Ovary (tissue), 9 donors: Measurements from ENCODE around the gene NPAS3. TPM values are rescaled to one million over a fixed set of nuclear protein-coding genes. Genes with fewer than 3 reads are reported as not detected.

Source experiments
- DNase-seq, 5 donors: peaks; one replicate each; pipeline ENCODE4 v3.0.0-alpha.2; 2019 to 2020
- H3K27ac ChIP-seq, 2 donors: fragments of 200-600 bp; one replicate each; pipeline versions ENCODE4 v1.5.1 to v1.8.0; 2019 to 2022
- H3K27me3 ChIP-seq: fragments of 200-600 bp; one replicate; pipeline ENCODE4 v1.8.0; 2022
- H3K36me3 ChIP-seq: fragments of 200-600 bp; sonication (generic); one replicate; pipeline ENCODE4 v1.5.1; 2019
- H3K4me1 ChIP-seq: one replicate; pipeline ENCODE4 v1.8.1; 2013; ENCODE audit warnings: mild to moderate bottlenecking, moderate library complexity; ENCODE audit not compliant: insufficient read depth
- H3K4me3 ChIP-seq: fragments of 200-600 bp; sonication (generic); one replicate; pipeline ENCODE4 v1.5.1; 2017
- H3K9me3 ChIP-seq, 2 donors: fragments of 200-600 bp in 1 of 2; sonication (generic) in 1 of 2; one replicate each; pipeline versions ENCODE4 v1.5.1 to v1.8.1; 2013 to 2019; ENCODE audit warnings: mild to moderate bottlenecking in 1 of 2, moderate library complexity in 1 of 2
- CTCF ChIP-seq, 3 donors: fragments of 450-650 bp in 2 of 3; fragments of 200-600 bp in 1 of 3; IDR thresholded peaks; one replicate each; pipeline versions ENCODE4 v1.5.1 to v1.8.0; 2016 to 2022; ENCODE audit warnings: antibody characterized with exemption in 3 of 3, mild to moderate bottlenecking in 1 of 3
- EP300 ChIP-seq: sonication (generic); formaldehyde crosslinking; IDR thresholded peaks from one replicate; pipeline ENCODE4 v1.6.1; 2017; ENCODE audit warnings: antibody characterized with exemption
- POLR2A ChIP-seq: fragments of 450-650 bp; IDR thresholded peaks from one replicate; pipeline ENCODE4 v1.6.1; 2017; ENCODE audit warnings: antibody characterized with exemption, mild to moderate bottlenecking, moderate library complexity
- WGBS, 3 donors: extraction: QIAGEN DNeasy Blood & Tissue Kit in 1 of 3; methylation state at CpG; one replicate each; pipeline versions ENCODE4 v1.1.5 to v1.1.7; 2013 to 2017; 5-methylcytosine and 5-hydroxymethylcytosine counted together
- intact Hi-C, 4 donors: fragments of 100-400 bp; cut with DNase I; formaldehyde crosslinking; loops; one replicate each; pipeline versions ENCODE4 v1.11.0 to v1.15.1; 2022 to 2023
- polyA plus RNA-seq, 2 donors: library from polyadenylated mRNA; stranded (reverse); fragments of 200-250 nt in 1 of 2; fragments of 350-450 nt in 1 of 2; fragmentation: Illumina TruSeq in 1 of 2; extraction: RNeasy Lipid Tissue Mini Kit (QIAGEN cat#74804) in 1 of 2; gene quantifications; one replicate each; pipeline ENCODE4 v1.2.3, GENCODE V29; 2013 to 2014
- total RNA-seq, 7 donors: library from RNA; depleted of rRNA in 2 of 7; stranded (reverse); fragments of >200 nt in 2 of 7; fragmentation: NEBNext Ultra II Directional in 3 of 7; extraction: Animal tissue kit (Norgen Biotek cat#: 25700) in 3 of 7; gene quantifications; one replicate each; pipeline versions ENCODE4 v1.1.0 to v1.2.4, GENCODE V29; 2016 to 2023
- donor health status: DM: no; HTN: no; CAD: no; lungs with moderate emphysema.
- donor health status: DM: no; HTN: no; CAD: no.
- donor health status: Bipolar disorder and iron deficiency.
- donor health status: DM: yes; HTN: yes; CAD: no.
- donor health status: DM: no; HTN: no; CAD: no.
- donor health status: DM: yes; HTN: yes; CAD: no.

NPAS3 gene
- total and polyA plus RNA-seq, 9 donors, result 1.9 to 15.4 (median 11.4) TPM

DNA sequence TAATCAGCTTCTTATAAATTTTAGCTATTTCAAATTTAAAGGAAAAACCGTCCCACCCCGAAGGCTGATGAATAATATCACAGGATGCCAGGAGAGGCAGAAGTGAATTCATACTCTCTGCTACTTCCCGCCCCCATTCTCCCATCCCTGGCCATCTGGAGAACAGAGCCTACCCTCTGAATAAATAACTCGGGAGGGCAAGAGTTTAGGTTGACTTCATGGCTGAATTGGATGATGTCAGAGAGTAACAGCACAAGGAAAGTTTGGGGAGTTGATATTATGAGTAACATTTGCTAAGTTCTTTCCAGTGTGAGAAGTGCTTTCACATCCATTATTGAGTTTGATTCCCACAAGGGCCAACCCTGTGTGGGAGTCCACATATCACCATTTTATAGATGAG, 770.6 kb downstream of the NPAS3 start:
- H3K4me1 ChIP-seq, result no peaks in the 10 kb centered on the region
- DNase-seq, result no peak
- no peak overlapping the region for H3K4me3 ChIP-seq
- no peak overlapping the region for H3K27ac ChIP-seq
- no peaks in the 10 kb centered on the region for H3K27me3 ChIP-seq
- H3K36me3 ChIP-seq, result no peaks in the 10 kb centered on the region
- H3K9me3 ChIP-seq, result no peaks in the 10 kb centered on the region
- intact Hi-C loops, result no loop called here
- TF ChIP-seq CTCF (IDR thresholded peaks at IDR 0.05), result no peak
- no peak for TF ChIP-seq EP300
- TF ChIP-seq POLR2A, result no peak
- 83 to 92% (median 91%) methylated on average over 4 of the region's 4 CpGs for WGBS, 3 donors

- no peak for DNase-seq
- Histone ChIP-seq H3K4me1 (no peaks in the 10 kb centered on the region), H3K4me3 (no peak overlapping the region), H3K36me3 (no peaks in the 10 kb centered on the region), H3K9me3 (no peaks in the 10 kb centered on the region), H3K27ac (no peak overlapping the region), H3K27me3 (no peaks in the 10 kb centered on the region)
- intact Hi-C loops, result no loop called here
- TF ChIP-seq POLR2A (no peak), EP300 (no peak), CTCF (IDR thresholded peaks at IDR 0.05) (no peak)
- WGBS, 3 donors, result 87 to 95% (median 89%) methylated on average over 3 of the region's 3 CpGs
Measured at GRCh38 chr14:33709711-33710110, 771.0 kb downstream of the NPAS3 start.

- H3K27me3 ChIP-seq, result no peaks in the 10 kb centered on the region
- no peaks in the 10 kb centered on the region for H3K9me3 ChIP-seq
- intact Hi-C loops, result no loop called here
- DNase-seq, result no peak
- no peaks in the 10 kb centered on the region for H3K36me3 ChIP-seq
- H3K4me3 ChIP-seq, result no peak overlapping the region
- TF ChIP-seq POLR2A (no peak), EP300 (no peak), CTCF (IDR thresholded peaks at IDR 0.05) (no peak)
- H3K27ac ChIP-seq, result no peak overlapping the region
- 69 to 83% (median 80%) methylated on average over 7 of the region's 7 CpGs for WGBS, 3 donors
- H3K4me1 ChIP-seq, result no peaks in the 10 kb centered on the region
Measured at GRCh38 chr14:33710273-33710672, 771.6 kb downstream of the NPAS3 start.

- no peak for DNase-seq
- TF ChIP-seq POLR2A, result no peak
- no peak for TF ChIP-seq CTCF (IDR thresholded peaks at IDR 0.05)
- TF ChIP-seq EP300, result no peak
- no peaks in the 10 kb centered on the region for H3K36me3 ChIP-seq
- intact Hi-C loops, result no loop called here
- no peaks in the 10 kb centered on the region for H3K27me3 ChIP-seq
- H3K27ac ChIP-seq, result no peak overlapping the region
- H3K4me3 ChIP-seq, result no peak overlapping the region
- no peaks in the 10 kb centered on the region for H3K9me3 ChIP-seq
- H3K4me1 ChIP-seq, result no peaks in the 10 kb centered on the region
- WGBS, 3 donors, result 69 to 71% (median 70%) methylated on average over 11 of the region's 11 CpGs
Measured at GRCh38 chr14:33711194-33711593, 772.5 kb downstream of the NPAS3 start.

GRCh38 chr14:33711811-33712216, 773.1 kb downstream of the NPAS3 start:
- TF ChIP-seq EP300 (no peak), CTCF (IDR thresholded peaks at IDR 0.05) (no peak), POLR2A (no peak)
- H3K9me3 ChIP-seq, result no peaks in the 10 kb centered on the region
- no peaks in the 10 kb centered on the region for H3K4me1 ChIP-seq
- H3K4me3 ChIP-seq, result no peak overlapping the region
- intact Hi-C loops, result no loop called here
- no peak for DNase-seq
- H3K27me3 ChIP-seq, result no peaks in the 10 kb centered on the region
- H3K27ac ChIP-seq, result no peak overlapping the region
- no peaks in the 10 kb centered on the region for H3K36me3 ChIP-seq
- WGBS, 3 donors, result 58 to 69% (median 69%) methylated on average over 5 of the region's 5 CpGs
